ENCODE data around the gene GALT.

GALT gene

DNA sequence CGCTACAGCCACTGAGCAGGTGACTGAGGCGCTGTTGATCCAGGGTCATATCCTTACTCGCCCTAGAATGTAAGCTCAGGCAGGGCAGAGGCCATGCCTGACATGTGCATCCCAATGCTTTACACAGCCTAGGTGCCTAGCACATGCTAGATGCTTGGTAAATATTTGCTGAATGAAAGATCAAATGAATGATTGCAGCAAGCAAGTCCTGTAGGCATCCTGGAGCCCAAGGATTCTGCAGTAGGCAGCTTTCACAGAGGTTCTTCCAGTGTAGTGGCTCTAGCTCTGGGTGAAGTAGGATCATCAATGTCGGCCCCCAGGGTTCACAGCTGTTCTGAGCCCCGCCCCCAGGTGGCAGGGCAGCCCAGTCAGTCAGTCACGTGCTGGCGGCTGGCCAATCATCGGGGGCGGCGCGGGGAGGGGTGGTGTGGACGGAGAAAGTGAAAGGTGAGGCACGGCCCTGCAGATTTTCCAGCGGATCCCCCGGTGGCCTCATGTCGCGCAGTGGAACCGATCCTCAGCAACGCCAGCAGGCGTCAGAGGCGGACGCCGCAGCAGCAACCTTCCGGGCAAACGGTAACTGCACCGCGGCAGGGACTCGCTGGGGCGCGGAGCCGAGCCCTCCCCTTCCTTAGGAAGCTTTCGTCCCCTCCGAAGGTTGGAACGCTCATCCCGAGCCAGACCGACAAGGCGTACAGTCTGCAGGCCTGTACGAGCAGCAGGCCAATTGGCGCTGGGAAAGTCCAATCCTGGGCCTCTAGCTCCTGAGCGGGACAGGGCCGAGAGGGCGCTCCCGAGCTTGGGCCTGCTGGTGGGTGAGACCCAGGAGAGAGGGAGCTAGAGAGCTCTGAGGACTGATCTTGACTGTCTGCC lies at the start of gene GALT:
TSS of gene GALT (plus strand) at position 465 of the 873 bp plus-strand sequence. CDS start at position 495, 30 bp downstream.
- Histone ChIP-seq H2AFZ (ENCODE audit: low read length) (peak within 1 kb of the TSS; percentile 97), H3F3A (ENCODE audit: insufficient read depth, low read length) (peaks cover 12% of the 10 kb centered on the region), H3K9me3 (replicated peaks; ENCODE audit: insufficient read depth, low read length) (no peaks in the 10 kb centered on the region), H3K4me3 (ENCODE audit: low read length) (peak within 1 kb of the TSS; percentile 95), H3K27ac (ENCODE audit: low read length) (peak within 1 kb of the TSS; percentile 82), H3K4me1 (ENCODE audit: low read length) (peaks cover 14% of the 10 kb centered on the region), H4K20me1 (ENCODE audit: insufficient read depth, low read length) (no peaks in the 10 kb centered on the region), H3K27me3 (replicated peaks; ENCODE audit: insufficient read depth, low read length) (no peaks in the 10 kb centered on the region), H3K9me2 (replicated peaks; ENCODE audit: insufficient read depth, low read length) (no peaks in the 10 kb centered on the region), H3K36me3 (replicated peaks; ENCODE audit: insufficient read depth, low read length) (0 out of 2 replicates have a peak, but pooled peaks cover 3% of the 10 kb centered on the region), H3K4me2 (ENCODE audit: low read depth, low read length) (peak within 1 kb of the TSS; percentile 95), H3K79me2 (ENCODE audit: low read length) (peaks cover 22% of the 10 kb centered on the region), H3K9ac (ENCODE audit: low read length) (peak within 1 kb of the TSS; percentile 80)
- peak; percentile 95 for DNase-seq
- TF ChIP-seq, protein P1, sequence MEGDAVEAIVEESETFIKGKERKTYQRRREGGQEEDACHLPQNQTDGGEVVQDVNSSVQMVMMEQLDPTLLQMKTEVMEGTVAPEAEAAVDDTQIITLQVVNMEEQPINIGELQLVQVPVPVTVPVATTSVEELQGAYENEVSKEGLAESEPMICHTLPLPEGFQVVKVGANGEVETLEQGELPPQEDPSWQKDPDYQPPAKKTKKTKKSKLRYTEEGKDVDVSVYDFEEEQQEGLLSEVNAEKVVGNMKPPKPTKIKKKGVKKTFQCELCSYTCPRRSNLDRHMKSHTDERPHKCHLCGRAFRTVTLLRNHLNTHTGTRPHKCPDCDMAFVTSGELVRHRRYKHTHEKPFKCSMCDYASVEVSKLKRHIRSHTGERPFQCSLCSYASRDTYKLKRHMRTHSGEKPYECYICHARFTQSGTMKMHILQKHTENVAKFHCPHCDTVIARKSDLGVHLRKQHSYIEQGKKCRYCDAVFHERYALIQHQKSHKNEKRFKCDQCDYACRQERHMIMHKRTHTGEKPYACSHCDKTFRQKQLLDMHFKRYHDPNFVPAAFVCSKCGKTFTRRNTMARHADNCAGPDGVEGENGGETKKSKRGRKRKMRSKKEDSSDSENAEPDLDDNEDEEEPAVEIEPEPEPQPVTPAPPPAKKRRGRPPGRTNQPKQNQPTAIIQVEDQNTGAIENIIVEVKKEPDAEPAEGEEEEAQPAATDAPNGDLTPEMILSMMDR (IDR thresholded peaks at IDR 0.05; ENCODE audit: low read length), result peak; percentile 58
- TF ChIP-seq EZH2 (optimal IDR thresholded peaks at IDR 0.05; ENCODE audit: low read depth, low read length), result no peak

DNA sequence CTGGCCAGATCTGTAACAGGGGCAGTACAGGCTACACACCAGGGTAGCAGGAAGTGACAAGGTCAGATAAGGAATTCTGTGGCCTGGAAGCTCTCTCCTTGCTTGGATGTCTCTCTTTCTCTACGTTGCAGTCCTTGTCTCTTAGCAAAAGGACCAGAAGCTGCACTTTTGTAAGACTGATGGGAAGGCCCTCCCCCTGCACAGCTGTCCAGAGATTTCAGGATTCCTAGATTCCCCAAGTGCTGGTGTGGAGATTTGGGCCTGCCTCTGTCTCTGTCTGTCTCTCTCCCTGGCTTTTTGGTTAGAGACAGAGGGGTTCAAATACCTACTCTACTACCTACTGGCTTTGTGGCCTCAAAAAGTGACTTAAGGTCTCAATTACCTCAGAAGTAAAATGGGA lies 46.9 kb upstream of the GALT start:
- Histone ChIP-seq H3K27ac (ENCODE audit: low read length) (no peak overlapping the region), H3K79me2 (ENCODE audit: low read length) (no peaks in the 10 kb centered on the region), H3K4me3 (ENCODE audit: low read length) (no peak overlapping the region), H3F3A (ENCODE audit: insufficient read depth, low read length) (no peaks in the 10 kb centered on the region), H3K9ac (ENCODE audit: low read length) (no peak overlapping the region), H3K4me1 (ENCODE audit: low read length) (no peaks in the 10 kb centered on the region), H3K9me3 (replicated peaks; ENCODE audit: insufficient read depth, low read length) (no peaks in the 10 kb centered on the region), H4K20me1 (ENCODE audit: insufficient read depth, low read length) (no peaks in the 10 kb centered on the region), H3K4me2 (ENCODE audit: low read depth, low read length) (no peak overlapping the region), H2AFZ (ENCODE audit: low read length) (no peak overlapping the region), H3K27me3 (replicated peaks; ENCODE audit: insufficient read depth, low read length) (no peaks in the 10 kb centered on the region), H3K36me3 (replicated peaks; ENCODE audit: insufficient read depth, low read length) (no peaks in the 10 kb centered on the region), H3K9me2 (replicated peaks; ENCODE audit: insufficient read depth, low read length) (no peaks in the 10 kb centered on the region)
- TF ChIP-seq, protein P1 (IDR thresholded peaks at IDR 0.05; ENCODE audit: low read length), result no peak
- TF ChIP-seq EZH2 (optimal IDR thresholded peaks at IDR 0.05; ENCODE audit: low read depth, low read length) (no peak), EZH2phosphoT487 (IDR thresholded peaks at IDR 0.05; ENCODE audit: low read length) (no peak)
- DNase-seq, result no peak

DNA sequence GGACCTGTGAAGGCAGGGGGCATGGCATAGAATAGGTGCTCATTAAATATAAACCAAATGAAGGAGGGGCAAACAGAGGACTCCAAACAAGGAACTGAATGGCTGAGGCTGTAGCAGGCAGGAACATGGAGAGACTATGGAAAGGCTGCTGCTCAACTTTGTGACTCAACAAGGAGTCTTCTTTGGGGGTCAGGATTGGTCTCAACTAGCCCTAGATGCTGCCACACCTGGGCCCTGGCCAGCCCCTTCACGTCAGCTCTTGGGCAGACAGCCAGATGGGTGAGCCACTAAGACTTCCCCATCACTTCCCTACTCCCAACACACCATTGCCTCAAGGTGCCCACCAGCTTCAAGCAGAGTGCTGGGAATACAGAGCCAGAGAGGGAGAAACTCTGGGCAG lies 45.6 kb upstream of the GALT start:
- H3K9ac ChIP-seq (ENCODE audit: low read length), result no peak overlapping the region
- peaks cover 8% of the 10 kb centered on the region for H3K27me3 ChIP-seq (replicated peaks; ENCODE audit: insufficient read depth, low read length)
- no peaks in the 10 kb centered on the region for H3K9me3 ChIP-seq (replicated peaks; ENCODE audit: insufficient read depth, low read length)
- TF ChIP-seq EZH2phosphoT487 (IDR thresholded peaks at IDR 0.05; ENCODE audit: low read length) (no peak), EZH2 (optimal IDR thresholded peaks at IDR 0.05; ENCODE audit: low read depth, low read length) (no peak)
- TF ChIP-seq, protein P1 (IDR thresholded peaks at IDR 0.05; ENCODE audit: low read length), result no peak
- DNase-seq, result no peak
- H3K4me1 ChIP-seq (ENCODE audit: low read length), result no peaks in the 10 kb centered on the region
- no peaks in the 10 kb centered on the region for H4K20me1 ChIP-seq (ENCODE audit: insufficient read depth, low read length)
- no peak overlapping the region for H3K4me2 ChIP-seq (ENCODE audit: low read depth, low read length)
- no peaks in the 10 kb centered on the region for H3K36me3 ChIP-seq (replicated peaks; ENCODE audit: insufficient read depth, low read length)
- no peak overlapping the region for H2AFZ ChIP-seq (ENCODE audit: low read length)
- H3K4me3 ChIP-seq (ENCODE audit: low read length), result no peak overlapping the region
- no peak overlapping the region for H3K27ac ChIP-seq (ENCODE audit: low read length)
- no peaks in the 10 kb centered on the region for H3K79me2 ChIP-seq (ENCODE audit: low read length)
- H3K9me2 ChIP-seq (replicated peaks; ENCODE audit: insufficient read depth, low read length), result no peaks in the 10 kb centered on the region
- H3F3A ChIP-seq (ENCODE audit: insufficient read depth, low read length), result no peaks in the 10 kb centered on the region
